MV-4-11 (cell line): ENCODE results near the gene NKX6-1.
A peak's percentile ranks its signal among the peaks of the same experiment; 100 is the strongest.

ENCODE experiments used
- DNase-seq: peaks from one replicate; lab custom pipeline; 2025; lab: John Stamatoyannopoulos, UW

The NKX6-1 gene

DNA sequence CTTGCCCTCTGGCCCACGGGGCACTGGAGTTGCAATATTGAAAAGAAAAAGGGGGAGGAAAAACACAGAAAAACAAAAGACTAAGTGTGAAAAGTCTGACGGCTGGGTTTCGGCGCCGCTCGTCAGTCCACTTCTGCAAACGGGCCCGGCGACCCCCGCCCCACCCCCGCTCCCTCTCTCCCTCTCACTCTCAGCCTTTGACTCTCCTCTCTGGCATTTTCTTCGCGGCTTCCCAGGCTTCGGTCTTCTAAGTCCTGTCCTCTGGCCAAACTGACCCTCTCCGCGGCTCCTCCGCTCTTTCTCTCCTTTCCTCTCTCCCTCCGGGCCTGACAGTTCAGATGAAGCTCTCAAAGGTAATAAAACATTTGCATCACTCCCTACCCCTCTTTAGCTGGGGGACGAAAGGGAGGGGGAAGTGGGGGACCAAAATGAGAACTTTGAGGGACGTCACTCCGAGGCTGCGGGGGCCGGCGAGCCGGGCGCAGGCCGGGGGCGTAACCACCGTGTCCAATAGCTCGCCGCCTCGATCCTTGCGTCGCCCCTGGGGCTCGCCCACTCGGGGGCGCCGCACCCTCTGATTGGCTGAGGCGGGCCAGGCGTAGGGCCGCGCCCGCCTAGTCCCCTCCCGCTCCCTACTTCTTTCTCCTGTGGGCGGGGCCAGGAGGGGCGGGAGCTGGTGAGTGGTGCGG, at the start of gene NKX6-1:
Gene NKX6-1, minus strand, starts transcription at position 358 of the 689 bp plus-strand sequence. CDS start 1,064 bp downstream, outside the sequence.
- DNase-seq = peak; percentile 52

DNA sequence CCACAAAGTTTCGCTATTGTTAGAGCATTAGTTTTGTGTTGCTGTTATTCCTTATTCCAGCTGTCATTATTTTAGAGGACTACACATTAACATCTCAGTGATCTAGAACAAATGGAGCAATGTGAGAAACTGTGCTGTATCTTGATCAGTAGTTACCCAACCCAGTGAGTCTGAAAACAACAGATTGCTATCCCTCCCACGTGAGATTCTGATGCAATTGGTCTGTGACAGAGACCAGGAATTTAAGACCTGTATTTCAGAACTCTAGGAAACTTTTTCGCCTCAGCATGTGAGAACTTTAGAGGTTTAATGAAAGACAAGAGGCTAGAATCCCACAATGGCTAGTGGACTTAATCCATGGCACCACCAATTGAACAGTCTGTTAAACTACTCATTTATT, 48.1 kb upstream of the NKX6-1 start:
- peak; percentile 19 for DNase-seq

DNA sequence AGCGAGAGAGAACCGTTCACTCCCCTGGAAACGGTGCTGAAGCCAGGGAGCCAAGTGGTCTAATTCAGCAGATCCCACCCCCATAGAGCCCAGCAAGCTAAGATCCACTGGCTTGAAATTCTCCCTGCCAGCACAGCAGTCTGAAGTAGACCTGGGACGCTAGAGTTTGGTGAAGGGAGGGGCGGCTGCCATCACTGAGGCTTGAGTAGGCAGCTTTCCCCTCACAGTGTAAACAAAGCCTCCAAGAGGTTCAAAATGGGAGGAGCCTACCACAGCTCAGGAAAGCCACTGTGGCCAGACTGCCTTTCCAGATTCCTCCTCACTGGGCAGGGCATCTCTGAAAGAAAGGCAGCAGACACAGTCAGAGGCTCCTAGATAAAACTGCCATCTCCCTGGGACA, 46.0 kb upstream of the NKX6-1 start:
- DNase-seq = no peak

GRCh38 chr4:84535901-84536300, 36.8 kb upstream of the NKX6-1 start:
- no peak for DNase-seq

GRCh38 chr4:84531689-84532088, 32.6 kb upstream of the NKX6-1 start:
- DNase-seq = no peak

DNA sequence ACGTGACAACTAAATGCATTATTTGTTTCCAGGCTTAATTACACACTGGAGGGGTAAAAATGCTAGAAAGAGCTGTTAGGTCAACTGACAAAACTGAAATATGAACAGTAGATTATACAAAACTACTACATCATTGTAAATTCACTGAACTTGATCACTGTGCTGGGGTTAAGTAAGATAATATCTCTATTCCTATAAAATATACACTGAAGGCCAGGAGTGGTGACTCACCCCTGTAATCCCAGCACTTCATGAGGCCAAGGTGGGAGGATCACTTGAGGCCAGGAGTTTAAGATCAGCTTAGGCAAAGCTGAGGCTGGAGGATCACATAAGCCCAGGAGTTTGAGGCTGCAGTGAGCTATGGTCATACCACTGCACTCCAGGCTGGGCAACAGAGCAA, 31.8 kb upstream of the NKX6-1 start:
- no peak for DNase-seq

DNA sequence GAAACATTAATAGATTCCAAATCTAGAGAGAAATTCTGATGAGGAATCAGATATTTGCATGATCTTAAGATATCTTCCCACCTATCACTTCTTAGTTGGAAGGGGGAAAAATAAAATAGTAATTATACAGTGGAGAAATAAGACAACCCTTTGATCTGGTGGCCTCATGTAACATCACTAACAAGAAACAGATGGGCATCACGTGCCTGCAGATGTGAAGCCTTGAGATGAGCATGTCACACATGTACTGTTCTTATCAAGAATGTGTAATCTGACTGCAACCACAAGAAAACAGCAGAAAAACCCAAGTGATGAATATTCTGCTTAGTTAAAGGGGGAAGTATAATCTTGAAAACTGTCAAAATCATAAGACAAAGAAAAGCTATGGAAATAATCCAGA, 31.4 kb upstream of the NKX6-1 start:
- DNase-seq = no peak

DNA sequence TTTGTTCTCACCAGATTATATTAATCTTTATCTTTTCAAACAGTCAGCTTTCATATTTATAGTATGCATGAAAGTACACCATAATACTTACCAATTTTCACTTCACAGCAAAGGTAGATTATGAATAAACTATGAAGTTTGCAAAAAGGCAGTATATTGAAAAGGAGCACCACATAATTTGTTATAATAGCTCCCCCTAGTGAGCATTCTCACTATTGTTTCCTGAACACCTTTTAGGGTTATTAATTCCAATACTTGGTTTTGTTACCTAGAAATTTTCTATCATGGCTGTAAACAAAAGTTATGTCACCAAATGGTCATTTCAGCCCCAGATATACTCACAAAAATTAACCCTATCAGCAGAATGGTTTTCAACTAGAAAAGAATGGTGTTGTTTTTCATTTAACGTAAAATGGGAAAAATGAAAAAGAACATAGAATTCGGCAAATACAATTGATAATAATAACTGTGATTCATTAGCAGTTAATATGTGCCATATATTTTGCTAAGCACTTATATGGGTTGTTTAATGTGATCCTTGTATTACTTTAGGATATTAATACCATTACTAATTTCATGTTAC, 30.2 kb upstream of the NKX6-1 start:
- DNase-seq = no peak

- DNase-seq = no peak
These were observed 28.3 kb upstream of the NKX6-1 start for GRCh38 chr4:84527391-84527790.

DNA sequence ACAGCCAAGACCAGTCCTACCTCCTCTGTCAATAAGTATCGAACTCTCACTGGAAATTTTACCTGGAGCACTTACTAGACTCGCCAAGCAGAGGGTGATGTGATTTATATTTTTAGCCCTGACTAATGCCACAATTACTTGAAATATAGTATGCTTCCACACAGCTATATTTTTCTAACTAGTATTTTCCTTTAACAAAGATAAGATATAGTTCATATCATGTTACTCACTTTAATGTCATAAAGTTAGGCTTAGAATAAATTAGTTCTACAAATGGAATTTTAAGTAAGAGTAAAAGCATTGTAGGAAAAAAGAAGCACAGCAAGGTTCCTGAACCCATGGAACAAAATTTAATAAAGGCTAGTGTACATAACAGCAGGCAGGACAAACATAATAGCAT, 16.0 kb upstream of the NKX6-1 start:
- DNase-seq = no peak

- no peak for DNase-seq
These were observed 13.2 kb upstream of the NKX6-1 start for GRCh38 chr4:84512277-84512676.

DNA sequence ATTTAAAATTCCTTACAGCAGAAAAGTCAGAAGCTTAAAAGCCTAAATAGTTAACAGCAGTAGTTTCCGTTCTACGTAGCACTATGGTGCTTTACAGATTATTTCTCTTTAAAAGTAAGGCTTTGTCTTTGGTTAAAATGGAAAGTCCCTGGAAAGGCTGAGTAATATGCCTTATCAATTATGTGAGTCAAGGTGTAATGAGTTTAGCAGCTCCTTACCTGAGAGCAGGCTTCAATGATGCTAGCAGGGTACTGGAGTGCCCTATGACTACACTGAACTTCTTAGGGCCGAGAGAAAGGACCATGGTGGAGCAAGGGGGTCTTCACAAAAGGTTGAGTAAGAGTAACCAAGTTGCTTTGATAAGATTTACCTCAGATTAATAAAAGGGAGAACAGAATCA, 12.6 kb upstream of the NKX6-1 start:
- no peak for DNase-seq

DNA sequence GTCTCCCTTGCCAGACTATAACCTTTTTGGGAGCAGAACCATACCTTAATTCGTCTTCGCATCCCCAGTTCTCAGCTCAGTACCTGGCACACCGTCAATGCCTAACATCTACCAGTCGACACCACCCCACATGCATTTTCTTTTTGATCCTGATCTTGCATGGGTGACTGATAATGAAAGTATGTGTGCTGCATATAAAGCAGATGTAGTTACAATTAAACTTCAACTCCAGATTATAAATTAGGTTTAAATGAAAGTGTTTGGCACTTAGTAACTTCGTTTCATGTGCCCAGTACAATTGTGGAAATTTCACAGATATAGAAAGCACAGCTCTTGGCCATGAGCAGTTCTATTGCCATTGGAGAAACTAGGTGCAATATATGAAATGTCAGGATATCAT, 8.8 kb upstream of the NKX6-1 start:
- DNase-seq = no peak

GRCh38 chr4:84504821-84505220, 5.7 kb upstream of the NKX6-1 start:
- no peak for DNase-seq

GRCh38 chr4:84503495-84504437, 4.7 kb upstream of the NKX6-1 start:
- peak; percentile 63 for DNase-seq

- no peak for DNase-seq
These were observed 3.9 kb upstream of the NKX6-1 start for GRCh38 chr4:84502955-84503373.

- DNase-seq = no peak
These were observed 3.4 kb upstream of the NKX6-1 start for GRCh38 chr4:84502333-84502954.

- no peak for DNase-seq
These were observed 2.7 kb upstream of the NKX6-1 start for GRCh38 chr4:84501721-84502267.

- DNase-seq = no peak
These were observed 2.1 kb upstream of the NKX6-1 start for GRCh38 chr4:84501202-84501503.

GRCh38 chr4:84500386-84501201, 1.5 kb upstream of the NKX6-1 start:
- DNase-seq = no peak

- DNase-seq = no peak
These were observed 511 bp upstream of the NKX6-1 start for GRCh38 chr4:84499624-84499982.
